K562 (cell line): ENCODE measurements around the gene SLC35D2. TPM values are rescaled to one million over a fixed set of nuclear protein-coding genes. Genes with fewer than 3 reads are reported as not detected.

Experiments
- GTF2A2 ChIP-seq: IDR thresholded peaks from 2 replicates; pipeline ENCODE4 v1.6.1; 2016; ENCODE audit warnings: mild to moderate bottlenecking, missing genetic modification characterization, missing compliant biosample characterization
- NRF1 ChIP-seq, 2 experiments: fragments of 450-650 bp; IDR thresholded peaks in 1 of 2; conservative IDR thresholded peaks in 1 of 2; 2 replicates each; pipeline ENCODE4 v1.6.1; 2014; ENCODE audit warnings: mild to moderate bottlenecking in 2 of 2
- RCOR1 ChIP-seq, 2 experiments: IDR thresholded peaks; 2 replicates each; pipeline ENCODE4 v1.6.1; 2012; ENCODE audit warnings: low read depth in 2 of 2, low read length in 2 of 2, borderline replicate concordance in 1 of 2, improper control_type of control experiment in 1 of 2
- XRCC5 ChIP-seq: fragments of 200-400 bp; formaldehyde crosslinking; IDR thresholded peaks from 2 replicates; pipeline ENCODE4 v1.6.1; 2017; ENCODE audit warnings: low read depth, mild to moderate bottlenecking, low read length
- polyA plus RNA-seq, 8 experiments: library from polyadenylated mRNA; depleted of rRNA in 4 of 8; stranded (reverse) in 5 of 8; unstranded in 3 of 8; fragments of >200 nt; fragmentation: Nextera tagmentation in 2 of 8; fragmentation: Illumina TruSeq in 1 of 8; extraction: Ambion mirVana in 2 of 8; extraction: Trizol in 1 of 8; gene quantifications; 2 replicates each; pipeline versions ENCODE4 v1.2.1 to v1.2.3, GENCODE V29; 2011 to 2014; ENCODE audit warnings: inconsistent platforms in 1 of 8, missing spikeins in 1 of 8
- total RNA-seq, 7 experiments: library from RNA; depleted of rRNA in 6 of 7; stranded (reverse); fragments of >200 nt in 6 of 7; fragmentation: Illumina TruSeq in 2 of 7; extraction: Trizol in 2 of 7; gene quantifications; 2 replicates each; pipeline versions ENCODE4 v1.2.1 to v1.2.3, GENCODE V29; 2011 to 2021; ENCODE audit warnings: low replicate concordance in 1 of 7
- TF ChIP-seq, protein P1 (sequence below): fragments of 450-650 bp; IDR thresholded peaks from 2 replicates; pipeline ENCODE4 v1.6.1; 2016; ENCODE audit warnings: mild to moderate bottlenecking, moderate library complexity
- TF ChIP-seq, protein P2 (sequence below): sonication (generic); formaldehyde crosslinking; IDR thresholded peaks from 2 replicates; pipeline ENCODE4 v1.5.0; 2020; ENCODE audit warnings: missing genetic modification reagents
- TF ChIP-seq, protein P3 (sequence below): fragments of 450-650 bp; IDR thresholded peaks from 2 replicates; pipeline ENCODE4 v1.6.1; 2018; ENCODE audit not compliant: partially characterized antibody

Gene SLC35D2
- total and polyA plus RNA-seq, 9 of the 15 experiments (the other 6 are each of a cell fraction or from before 2014, with no cell fraction given), result 2.9 to 14.9 (median 11.7) TPM

DNA sequence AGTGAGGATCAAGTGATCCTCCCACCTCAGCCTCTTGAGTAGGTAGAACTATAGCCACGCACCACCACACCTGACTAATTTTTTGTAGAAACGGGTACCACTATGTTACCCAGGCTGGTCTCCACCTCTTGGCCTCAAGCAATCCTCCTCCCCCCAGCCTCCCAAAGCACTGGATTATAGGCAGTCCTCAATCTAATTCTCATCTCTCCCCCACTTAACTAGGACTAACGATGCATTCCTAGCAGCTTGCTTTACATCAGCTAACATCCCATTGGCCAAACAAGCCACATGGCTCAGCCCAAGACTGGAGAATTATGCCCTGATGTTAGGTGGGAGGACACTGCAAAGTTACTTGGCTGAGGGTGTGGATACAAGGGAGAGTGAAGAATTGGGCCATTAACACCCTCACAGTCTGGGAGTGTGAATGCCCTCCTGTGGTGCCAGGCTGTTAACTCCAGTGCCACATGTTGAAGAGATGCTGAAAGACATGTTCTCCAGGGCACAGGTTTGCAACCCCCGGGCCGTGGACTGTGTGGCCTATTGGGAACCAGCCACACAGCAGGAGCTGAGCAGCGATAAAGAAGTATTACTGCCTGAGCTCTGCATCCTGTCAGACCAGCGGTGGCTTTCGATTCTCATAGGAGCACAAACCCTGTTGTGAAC lies 39.9 kb upstream of the SLC35D2 start (continued):
- TF ChIP-seq, protein P1, sequence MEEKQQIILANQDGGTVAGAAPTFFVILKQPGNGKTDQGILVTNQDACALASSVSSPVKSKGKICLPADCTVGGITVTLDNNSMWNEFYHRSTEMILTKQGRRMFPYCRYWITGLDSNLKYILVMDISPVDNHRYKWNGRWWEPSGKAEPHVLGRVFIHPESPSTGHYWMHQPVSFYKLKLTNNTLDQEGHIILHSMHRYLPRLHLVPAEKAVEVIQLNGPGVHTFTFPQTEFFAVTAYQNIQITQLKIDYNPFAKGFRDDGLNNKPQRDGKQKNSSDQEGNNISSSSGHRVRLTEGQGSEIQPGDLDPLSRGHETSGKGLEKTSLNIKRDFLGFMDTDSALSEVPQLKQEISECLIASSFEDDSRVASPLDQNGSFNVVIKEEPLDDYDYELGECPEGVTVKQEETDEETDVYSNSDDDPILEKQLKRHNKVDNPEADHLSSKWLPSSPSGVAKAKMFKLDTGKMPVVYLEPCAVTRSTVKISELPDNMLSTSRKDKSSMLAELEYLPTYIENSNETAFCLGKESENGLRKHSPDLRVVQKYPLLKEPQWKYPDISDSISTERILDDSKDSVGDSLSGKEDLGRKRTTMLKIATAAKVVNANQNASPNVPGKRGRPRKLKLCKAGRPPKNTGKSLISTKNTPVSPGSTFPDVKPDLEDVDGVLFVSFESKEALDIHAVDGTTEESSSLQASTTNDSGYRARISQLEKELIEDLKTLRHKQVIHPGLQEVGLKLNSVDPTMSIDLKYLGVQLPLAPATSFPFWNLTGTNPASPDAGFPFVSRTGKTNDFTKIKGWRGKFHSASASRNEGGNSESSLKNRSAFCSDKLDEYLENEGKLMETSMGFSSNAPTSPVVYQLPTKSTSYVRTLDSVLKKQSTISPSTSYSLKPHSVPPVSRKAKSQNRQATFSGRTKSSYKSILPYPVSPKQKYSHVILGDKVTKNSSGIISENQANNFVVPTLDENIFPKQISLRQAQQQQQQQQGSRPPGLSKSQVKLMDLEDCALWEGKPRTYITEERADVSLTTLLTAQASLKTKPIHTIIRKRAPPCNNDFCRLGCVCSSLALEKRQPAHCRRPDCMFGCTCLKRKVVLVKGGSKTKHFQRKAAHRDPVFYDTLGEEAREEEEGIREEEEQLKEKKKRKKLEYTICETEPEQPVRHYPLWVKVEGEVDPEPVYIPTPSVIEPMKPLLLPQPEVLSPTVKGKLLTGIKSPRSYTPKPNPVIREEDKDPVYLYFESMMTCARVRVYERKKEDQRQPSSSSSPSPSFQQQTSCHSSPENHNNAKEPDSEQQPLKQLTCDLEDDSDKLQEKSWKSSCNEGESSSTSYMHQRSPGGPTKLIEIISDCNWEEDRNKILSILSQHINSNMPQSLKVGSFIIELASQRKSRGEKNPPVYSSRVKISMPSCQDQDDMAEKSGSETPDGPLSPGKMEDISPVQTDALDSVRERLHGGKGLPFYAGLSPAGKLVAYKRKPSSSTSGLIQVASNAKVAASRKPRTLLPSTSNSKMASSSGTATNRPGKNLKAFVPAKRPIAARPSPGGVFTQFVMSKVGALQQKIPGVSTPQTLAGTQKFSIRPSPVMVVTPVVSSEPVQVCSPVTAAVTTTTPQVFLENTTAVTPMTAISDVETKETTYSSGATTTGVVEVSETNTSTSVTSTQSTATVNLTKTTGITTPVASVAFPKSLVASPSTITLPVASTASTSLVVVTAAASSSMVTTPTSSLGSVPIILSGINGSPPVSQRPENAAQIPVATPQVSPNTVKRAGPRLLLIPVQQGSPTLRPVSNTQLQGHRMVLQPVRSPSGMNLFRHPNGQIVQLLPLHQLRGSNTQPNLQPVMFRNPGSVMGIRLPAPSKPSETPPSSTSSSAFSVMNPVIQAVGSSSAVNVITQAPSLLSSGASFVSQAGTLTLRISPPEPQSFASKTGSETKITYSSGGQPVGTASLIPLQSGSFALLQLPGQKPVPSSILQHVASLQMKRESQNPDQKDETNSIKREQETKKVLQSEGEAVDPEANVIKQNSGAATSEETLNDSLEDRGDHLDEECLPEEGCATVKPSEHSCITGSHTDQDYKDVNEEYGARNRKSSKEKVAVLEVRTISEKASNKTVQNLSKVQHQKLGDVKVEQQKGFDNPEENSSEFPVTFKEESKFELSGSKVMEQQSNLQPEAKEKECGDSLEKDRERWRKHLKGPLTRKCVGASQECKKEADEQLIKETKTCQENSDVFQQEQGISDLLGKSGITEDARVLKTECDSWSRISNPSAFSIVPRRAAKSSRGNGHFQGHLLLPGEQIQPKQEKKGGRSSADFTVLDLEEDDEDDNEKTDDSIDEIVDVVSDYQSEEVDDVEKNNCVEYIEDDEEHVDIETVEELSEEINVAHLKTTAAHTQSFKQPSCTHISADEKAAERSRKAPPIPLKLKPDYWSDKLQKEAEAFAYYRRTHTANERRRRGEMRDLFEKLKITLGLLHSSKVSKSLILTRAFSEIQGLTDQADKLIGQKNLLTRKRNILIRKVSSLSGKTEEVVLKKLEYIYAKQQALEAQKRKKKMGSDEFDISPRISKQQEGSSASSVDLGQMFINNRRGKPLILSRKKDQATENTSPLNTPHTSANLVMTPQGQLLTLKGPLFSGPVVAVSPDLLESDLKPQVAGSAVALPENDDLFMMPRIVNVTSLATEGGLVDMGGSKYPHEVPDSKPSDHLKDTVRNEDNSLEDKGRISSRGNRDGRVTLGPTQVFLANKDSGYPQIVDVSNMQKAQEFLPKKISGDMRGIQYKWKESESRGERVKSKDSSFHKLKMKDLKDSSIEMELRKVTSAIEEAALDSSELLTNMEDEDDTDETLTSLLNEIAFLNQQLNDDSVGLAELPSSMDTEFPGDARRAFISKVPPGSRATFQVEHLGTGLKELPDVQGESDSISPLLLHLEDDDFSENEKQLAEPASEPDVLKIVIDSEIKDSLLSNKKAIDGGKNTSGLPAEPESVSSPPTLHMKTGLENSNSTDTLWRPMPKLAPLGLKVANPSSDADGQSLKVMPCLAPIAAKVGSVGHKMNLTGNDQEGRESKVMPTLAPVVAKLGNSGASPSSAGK, result peak; percentile 46
- TF ChIP-seq, protein P2, sequence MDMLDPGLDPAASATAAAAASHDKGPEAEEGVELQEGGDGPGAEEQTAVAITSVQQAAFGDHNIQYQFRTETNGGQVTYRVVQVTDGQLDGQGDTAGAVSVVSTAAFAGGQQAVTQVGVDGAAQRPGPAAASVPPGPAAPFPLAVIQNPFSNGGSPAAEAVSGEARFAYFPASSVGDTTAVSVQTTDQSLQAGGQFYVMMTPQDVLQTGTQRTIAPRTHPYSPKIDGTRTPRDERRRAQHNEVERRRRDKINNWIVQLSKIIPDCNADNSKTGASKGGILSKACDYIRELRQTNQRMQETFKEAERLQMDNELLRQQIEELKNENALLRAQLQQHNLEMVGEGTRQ (CRISPR knock-in tag), result no peak
- peak; percentile 84 to 87; a peak in 2 of 4 replicates for TF ChIP-seq NRF1 (conservative IDR thresholded peaks at IDR 0.05 in 1 of 2, IDR thresholded peaks at IDR 0.05 in 1 of 2)
- TF ChIP-seq XRCC5, result no peak
- TF ChIP-seq RCOR1 (IDR thresholded peaks at IDR 0.05; ENCODE audit: borderline replicate concordance in 1 of 2, low read depth in 2 of 2, low read length in 2 of 2), result 0 out of 4 replicates have a peak, but pooled peaks of 1 of the 2 experiments have one; percentile 21
- TF ChIP-seq, protein P3, sequence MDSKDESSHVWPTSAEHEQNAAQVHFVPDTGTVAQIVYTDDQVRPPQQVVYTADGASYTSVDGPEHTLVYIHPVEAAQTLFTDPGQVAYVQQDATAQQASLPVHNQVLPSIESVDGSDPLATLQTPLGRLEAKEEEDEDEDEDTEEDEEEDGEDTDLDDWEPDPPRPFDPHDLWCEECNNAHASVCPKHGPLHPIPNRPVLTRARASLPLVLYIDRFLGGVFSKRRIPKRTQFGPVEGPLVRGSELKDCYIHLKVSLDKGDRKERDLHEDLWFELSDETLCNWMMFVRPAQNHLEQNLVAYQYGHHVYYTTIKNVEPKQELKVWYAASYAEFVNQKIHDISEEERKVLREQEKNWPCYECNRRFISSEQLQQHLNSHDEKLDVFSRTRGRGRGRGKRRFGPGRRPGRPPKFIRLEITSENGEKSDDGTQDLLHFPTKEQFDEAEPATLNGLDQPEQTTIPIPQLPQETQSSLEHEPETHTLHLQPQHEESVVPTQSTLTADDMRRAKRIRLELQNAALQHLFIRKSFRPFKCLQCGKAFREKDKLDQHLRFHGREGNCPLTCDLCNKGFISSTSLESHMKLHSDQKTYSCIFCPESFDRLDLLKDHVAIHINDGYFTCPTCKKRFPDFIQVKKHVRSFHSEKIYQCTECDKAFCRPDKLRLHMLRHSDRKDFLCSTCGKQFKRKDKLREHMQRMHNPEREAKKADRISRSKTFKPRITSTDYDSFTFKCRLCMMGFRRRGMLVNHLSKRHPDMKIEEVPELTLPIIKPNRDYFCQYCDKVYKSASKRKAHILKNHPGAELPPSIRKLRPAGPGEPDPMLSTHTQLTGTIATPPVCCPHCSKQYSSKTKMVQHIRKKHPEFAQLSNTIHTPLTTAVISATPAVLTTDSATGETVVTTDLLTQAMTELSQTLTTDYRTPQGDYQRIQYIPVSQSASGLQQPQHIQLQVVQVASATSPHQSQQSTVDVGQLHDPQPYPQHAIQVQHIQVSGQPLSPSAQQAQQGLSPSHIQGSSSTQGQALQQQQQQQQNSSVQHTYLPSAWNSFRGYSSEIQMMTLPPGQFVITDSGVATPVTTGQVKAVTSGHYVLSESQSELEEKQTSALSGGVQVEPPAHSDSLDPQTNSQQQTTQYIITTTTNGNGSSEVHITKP, result peak; percentile 86
- no peak for TF ChIP-seq GTF2A2 (tag)
